ENCODE results near the gene HMGXB4. TPM values are rescaled to one million over a fixed set of nuclear protein-coding genes. Genes with fewer than 3 reads are reported as not detected.

Gene HMGXB4
- total and polyA plus RNA-seq, 3 donors from 2014 or later: 26.5 to 63.4 (median 58.7) TPM

DNA sequence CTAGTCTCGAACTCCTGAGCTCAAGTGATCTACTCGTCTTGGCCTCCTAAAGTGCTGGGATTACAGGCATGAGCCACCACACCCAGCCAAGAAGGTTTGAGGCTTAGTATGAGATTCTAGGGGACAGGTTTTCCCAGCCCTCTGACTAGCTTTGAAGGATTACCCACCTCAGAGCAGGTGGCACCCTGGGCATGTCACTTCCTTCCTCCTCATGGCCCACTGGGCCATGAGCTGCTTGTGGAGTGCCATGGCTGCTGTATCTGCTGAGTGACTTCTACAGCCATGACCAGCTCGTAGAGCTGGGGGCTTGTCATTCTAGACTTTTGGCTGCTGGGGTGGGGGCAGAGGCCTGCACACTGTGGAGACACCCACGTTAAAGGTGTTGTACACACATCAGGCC, 67.5 kb downstream of the HMGXB4 start:
- Histone ChIP-seq H3K27me3 (no peaks in the 10 kb centered on the region), H3K9me3 (no peaks in the 10 kb centered on the region), H3K4me3 (no peak overlapping the region), H3K4me1 (no peaks in the 10 kb centered on the region), H3K36me3 (ENCODE audit: low read depth, missing control alignments) (no peaks in the 10 kb centered on the region), H3K27ac (no peak overlapping the region)
- TF ChIP-seq CTCF (IDR thresholded peaks at IDR 0.05) (no peak), POLR2A (IDR thresholded peaks at IDR 0.05) (no peak)
- no peak for DNase-seq
- intact Hi-C loops (cut with DNase I; ENCODE audit: low total_unique reads): no loop called here
- WGBS, 2 donors: 85 to 94% methylated on average over 4 of the region's 4 CpGs

DNA sequence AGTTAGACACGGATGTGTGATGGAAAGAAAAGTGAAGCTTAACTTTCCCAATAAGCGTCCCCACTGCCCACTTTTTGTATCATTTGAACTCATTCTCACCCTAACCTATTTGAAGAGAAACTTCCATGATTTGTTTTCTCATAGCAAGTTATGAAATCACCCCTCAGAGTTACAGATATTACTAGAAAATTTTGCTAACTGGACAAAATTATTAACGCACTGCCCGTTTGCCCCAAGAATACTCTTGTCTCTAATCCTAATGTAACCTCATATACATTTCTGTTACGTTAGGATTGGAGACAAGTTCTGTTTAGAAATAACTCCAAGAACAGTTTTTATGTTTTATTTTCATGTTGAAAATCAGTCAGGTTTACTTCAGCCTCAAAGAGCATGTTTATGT, 67.9 kb downstream of the HMGXB4 start:
- Histone ChIP-seq H3K9me3 (no peaks in the 10 kb centered on the region), H3K27ac (no peak overlapping the region), H3K4me3 (no peak overlapping the region), H3K27me3 (no peaks in the 10 kb centered on the region), H3K4me1 (no peaks in the 10 kb centered on the region), H3K36me3 (ENCODE audit: low read depth, missing control alignments) (no peaks in the 10 kb centered on the region)
- intact Hi-C loops (cut with DNase I; ENCODE audit: low total_unique reads): no loop called here
- 93 to 96% methylated on average over 5 of the region's 5 CpGs for WGBS, 2 donors
- DNase-seq: no peak
- TF ChIP-seq CTCF (IDR thresholded peaks at IDR 0.05) (no peak), POLR2A (IDR thresholded peaks at IDR 0.05) (no peak)

- TF ChIP-seq CTCF (IDR thresholded peaks at IDR 0.05): no peak
- no peak for TF ChIP-seq POLR2A (IDR thresholded peaks at IDR 0.05)
- Histone ChIP-seq H3K4me1 (peaks cover 3% of the 10 kb centered on the region), H3K27me3 (no peaks in the 10 kb centered on the region), H3K9me3 (no peaks in the 10 kb centered on the region), H3K27ac (no peak overlapping the region), H3K36me3 (ENCODE audit: low read depth, missing control alignments) (no peaks in the 10 kb centered on the region), H3K4me3 (no peak overlapping the region)
- 89 to 94% methylated on average over 12 to 17 of the region's 17 CpGs for WGBS, 2 donors
- DNase-seq: no peak
- intact Hi-C loops (cut with DNase I; ENCODE audit: low total_unique reads): no loop called here
Observed at GRCh38 chr22:35326854-35327562, 69.7 kb downstream of the HMGXB4 start.

DNA sequence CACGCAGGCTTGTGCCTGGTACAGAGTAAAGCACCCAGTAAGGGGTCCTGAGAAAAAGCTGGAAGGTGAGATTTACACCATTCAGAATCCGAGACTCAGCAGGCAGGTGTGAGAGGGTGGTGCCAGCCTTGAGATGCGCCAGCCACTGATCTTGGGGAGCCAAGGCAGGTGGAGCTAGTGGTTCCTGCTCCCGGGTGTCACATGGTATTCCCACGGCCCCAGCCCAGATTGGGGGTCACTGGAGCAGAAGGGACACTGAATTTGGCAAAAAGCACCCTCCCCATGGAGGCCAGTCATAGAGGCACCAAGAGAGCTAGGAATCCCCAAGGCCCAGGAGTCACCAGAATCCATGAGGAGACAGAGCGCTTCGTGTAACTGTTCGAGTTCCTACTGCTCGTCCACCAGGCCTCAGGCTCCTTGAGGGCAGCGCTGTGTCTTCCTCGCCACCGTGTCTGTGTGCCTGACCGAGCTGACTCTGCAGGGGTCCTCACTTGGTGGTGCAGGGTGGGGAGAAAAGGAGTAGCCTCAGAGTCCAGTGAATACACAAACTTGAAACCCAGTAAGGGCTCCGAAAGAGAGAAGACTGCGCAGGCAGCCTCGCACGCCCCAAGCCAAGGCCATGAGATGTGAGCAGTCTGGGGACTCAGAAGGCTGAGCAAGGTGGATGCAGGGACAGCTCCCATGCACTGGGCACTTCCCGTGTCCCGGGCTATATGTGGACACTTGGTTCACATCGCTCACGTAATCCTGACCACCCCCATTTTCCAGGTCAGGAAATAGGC, 70.6 kb downstream of the HMGXB4 start:
- DNase-seq: no peak
- no peak overlapping the region for H3K4me3 ChIP-seq
- no peaks in the 10 kb centered on the region for H3K36me3 ChIP-seq (ENCODE audit: low read depth, missing control alignments)
- no peak overlapping the region for H3K27ac ChIP-seq
- H3K27me3 ChIP-seq: no peaks in the 10 kb centered on the region
- TF ChIP-seq POLR2A (IDR thresholded peaks at IDR 0.05) (no peak), CTCF (IDR thresholded peaks at IDR 0.05) (no peak)
- intact Hi-C loops (cut with DNase I; ENCODE audit: low total_unique reads): no loop called here
- WGBS, 2 donors: 87 to 95% methylated on average over 20 to 21 of the region's 21 CpGs
- H3K9me3 ChIP-seq: no peaks in the 10 kb centered on the region
- H3K4me1 ChIP-seq: peaks cover 3% of the 10 kb centered on the region

Data from testis (tissue), 3 donors.